CD4-positive, alpha-beta memory T cell (primary cell): ENCODE results near the gene ZNRF3. TPM values are rescaled to one million over a fixed set of nuclear protein-coding genes. Genes with fewer than 3 reads are reported as not detected.

Experiments used
- CTCF ChIA-PET: fragments of 350-600 bp; sonication (Branson Sonifier 250); formaldehyde crosslinking; loops from one replicate; lab custom pipeline; 2021; ENCODE audit warnings: inconsistent platforms; ENCODE audit not compliant: partially characterized antibody; lab: Charles Lee
- POLR2A ChIA-PET: fragments of 350-600 bp; sonication (Branson Sonifier 250); formaldehyde crosslinking; loops from one replicate; lab custom pipeline; 2021; ENCODE audit not compliant: partially characterized antibody; lab: Charles Lee
- DNase-seq, 5 donors: peaks; one replicate each; pipeline versions ENCODE4 v3.0.0 to v3.0.0-alpha.2; 2020 to 2022; ENCODE audit warnings: mixed read lengths in 1 of 5
- H3K27ac ChIP-seq: one replicate; pipeline ENCODE4 v1.7.0; 2013; ENCODE audit warnings: low read depth, low read length
- H3K27me3 ChIP-seq: 2 replicates; pipeline ENCODE4 v1.7.0; 2013; ENCODE audit warnings: mild to moderate bottlenecking, low read length, moderate library complexity; ENCODE audit not compliant: insufficient read depth
- H3K36me3 ChIP-seq: 2 replicates; pipeline ENCODE4 v1.7.0; 2013; ENCODE audit warnings: mild to moderate bottlenecking, low read length, moderate library complexity; ENCODE audit not compliant: insufficient read depth
- H3K4me1 ChIP-seq: 2 replicates; pipeline ENCODE4 v1.7.0; 2013; ENCODE audit warnings: mild to moderate bottlenecking, low read length, moderate library complexity; ENCODE audit not compliant: insufficient read depth
- H3K4me3 ChIP-seq, 2 donors: one replicate each; pipeline ENCODE4 v1.7.0; 2013; ENCODE audit warnings: low read length in 2 of 2, mild to moderate bottlenecking in 1 of 2
- H3K9me3 ChIP-seq, 2 donors: one replicate each; pipeline ENCODE4 v1.7.0; 2013; ENCODE audit warnings: low read length in 2 of 2, control low read depth in 1 of 2; ENCODE audit not compliant: control insufficient read depth in 1 of 2
- H3K27ac Mint-ChIP-seq, 7 donors: one replicate each; pipeline ENCODE4 v1.8.0; 2020 to 2021; ENCODE audit warnings: mixed read lengths in 7 of 7, mild to moderate bottlenecking in 6 of 7, inconsistent platforms in 3 of 7, moderate library complexity in 3 of 7
- H3K27me3 Mint-ChIP-seq, 2 donors: one replicate each; pipeline ENCODE4 v1.8.0; 2020 to 2021; ENCODE audit warnings: mixed read lengths in 2 of 2
- H3K36me3 Mint-ChIP-seq, 2 donors: one replicate each; pipeline ENCODE4 v1.8.0; 2020 to 2021; ENCODE audit warnings: mixed read lengths in 2 of 2, inconsistent platforms in 1 of 2, mild to moderate bottlenecking in 1 of 2
- H3K4me1 Mint-ChIP-seq, 4 donors: one replicate each; pipeline ENCODE4 v1.8.0; 2020 to 2021; ENCODE audit warnings: mixed read lengths in 4 of 4, mild to moderate bottlenecking in 1 of 4
- H3K4me3 Mint-ChIP-seq, 8 donors: one replicate each; pipeline ENCODE4 v1.8.0; 2020 to 2021; ENCODE audit warnings: mixed read lengths in 8 of 8, mild to moderate bottlenecking in 7 of 8, moderate library complexity in 6 of 8, inconsistent platforms in 3 of 8
- H3K9me3 Mint-ChIP-seq, 8 donors: one replicate each; pipeline ENCODE4 v1.8.0; 2020 to 2021; ENCODE audit warnings: mixed read lengths in 8 of 8, mild to moderate bottlenecking in 5 of 8, inconsistent platforms in 3 of 8, moderate library complexity in 1 of 8
- intact Hi-C: fragments of 100-400 bp; cut with micrococcal nuclease; formaldehyde crosslinking; loops from one replicate; pipeline ENCODE4 v1.15.1; 2023
- polyA plus RNA-seq, 2 donors: library from polyadenylated mRNA; unstranded; fragments of 300-500 nt; fragmentation: Illumina TruSeq; gene quantifications; one replicate each; pipeline ENCODE4 v1.2.3, GENCODE V29; 2021
- total RNA-seq, 2 experiments: library from RNA; stranded (reverse); gene quantifications; one replicate each; pipeline ENCODE4 v1.2.3, GENCODE V29; 2021

The ZNRF3 gene
- total and polyA plus RNA-seq, 4 experiments from 2014 or later, result 0.11 to 0.89 (median 0.70) TPM; not detected in 1

DNA sequence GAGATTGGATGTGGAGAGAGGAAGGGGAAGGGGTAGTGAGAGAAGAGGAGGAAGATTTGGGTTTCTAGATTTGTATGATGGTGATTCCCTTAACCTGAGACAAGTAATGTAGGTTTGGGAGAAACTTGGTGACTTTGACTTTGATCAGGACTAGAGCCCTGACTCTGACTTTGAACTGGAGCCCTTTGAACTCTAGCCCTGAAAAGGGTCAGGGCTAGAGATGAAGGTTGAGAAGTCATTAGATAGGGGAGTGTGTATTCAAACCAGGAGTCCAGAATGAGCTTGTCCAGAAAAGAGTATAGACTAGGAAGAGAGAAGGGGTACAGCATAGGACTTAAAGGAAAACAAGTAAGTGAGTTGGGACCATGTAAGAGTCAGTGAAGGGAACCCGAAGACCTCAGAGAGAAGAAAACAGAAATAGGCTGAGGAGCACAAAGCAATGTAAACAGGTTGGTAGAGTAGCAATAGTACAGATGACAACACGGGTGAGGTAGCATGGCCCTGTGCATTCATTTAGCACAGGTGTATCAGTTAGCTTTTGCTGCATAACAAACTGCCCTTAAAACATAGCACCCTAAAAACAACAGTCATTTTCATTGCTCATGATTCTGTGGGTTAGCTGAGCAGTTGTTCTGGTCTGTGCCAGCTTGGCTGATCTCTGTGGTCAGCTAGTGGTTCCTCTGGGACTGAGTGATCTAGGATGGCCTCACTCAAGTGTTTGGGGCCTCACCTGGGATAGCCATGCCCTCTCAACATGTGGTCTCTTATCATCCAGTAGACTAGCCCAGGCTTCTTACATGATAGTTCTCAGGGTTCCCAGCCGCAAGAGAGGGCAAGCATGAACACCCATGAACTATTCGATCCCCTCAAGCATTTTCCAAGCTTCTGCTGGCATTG, 135.2 kb downstream of the ZNRF3 start:
- H3K4me1 ChIP-seq, result no peaks in the 10 kb centered on the region
- Mint-ChIP-seq H3K9me3 (peaks cover 0 to 7% (median 3%) of the 10 kb centered on the region in 8 donors), H3K27ac (peak overlapping the region in 1 of 7 donors; percentile 25), H3K4me1 (peaks cover 4 to 9% (median 6%) of the 10 kb centered on the region in 4 donors), H3K4me3 (no peak overlapping the region), H3K36me3 (no peaks in the 10 kb centered on the region), H3K27me3 (peaks cover 0 to 2% of the 10 kb centered on the region in 2 donors)
- H3K36me3 ChIP-seq, result no peaks in the 10 kb centered on the region
- no peaks in the 10 kb centered on the region for H3K27me3 ChIP-seq
- no peak for DNase-seq
- ChIA-PET CTCF (interaction anchor here (1.7 kb wide), 1 partner anchor 23 kb away, joined by 5 read pairs; no protein-coding TSS in a partner anchor), POLR2A (no interaction called here)
- intact Hi-C loops, result no loop called here
- H3K4me3 ChIP-seq, result no peak overlapping the region
- no peaks in the 10 kb centered on the region for H3K9me3 ChIP-seq
- H3K27ac ChIP-seq, result no peak overlapping the region

DNA sequence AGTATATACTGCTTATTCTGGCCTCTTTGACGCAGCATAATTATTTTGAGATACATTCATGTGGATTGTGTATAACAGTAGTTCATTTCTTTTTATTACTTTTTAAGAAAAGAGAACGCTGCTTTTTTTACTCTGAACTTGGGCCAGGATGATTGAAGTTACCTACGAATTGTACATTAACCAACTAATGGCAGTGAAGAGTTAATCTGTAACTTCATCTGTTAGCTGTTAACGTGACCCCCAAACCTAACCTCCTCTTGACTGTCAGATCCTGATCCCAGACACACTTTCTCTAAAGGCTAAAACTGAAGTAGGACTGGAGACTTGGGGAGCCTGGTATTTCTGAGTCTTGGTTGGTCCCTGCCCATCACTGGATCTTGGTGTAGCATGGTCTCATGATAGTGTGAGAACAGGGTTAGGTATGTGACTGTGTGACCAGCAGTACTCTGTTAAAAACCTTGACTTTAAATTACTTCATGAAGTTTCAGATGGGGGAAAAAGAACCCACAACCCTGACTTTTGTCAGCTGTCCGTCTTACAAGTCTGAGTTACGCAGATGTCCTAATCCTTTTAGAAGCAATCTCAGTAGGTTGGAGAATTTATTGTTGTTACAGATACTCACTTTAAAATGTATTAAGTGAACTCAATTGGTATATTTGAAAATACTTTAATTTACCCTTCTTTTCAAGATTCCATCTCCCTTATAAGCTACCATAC, 138.9 kb downstream of the ZNRF3 start:
- CTCF ChIA-PET, result no interaction called here
- H3K36me3 Mint-ChIP-seq, result no peaks in the 10 kb centered on the region

GRCh38 chr22:29023172-29023796, 139.9 kb downstream of the ZNRF3 start:
- intact Hi-C loops, result no loop called here

More for the DNA sequence above, 138.9 kb downstream of the ZNRF3 start:
- no peak overlapping the region for H3K4me3 ChIP-seq
- Mint-ChIP-seq H3K4me3 (no peak overlapping the region), H3K4me1 (no peaks in the 10 kb centered on the region), H3K27me3 (peaks cover 2 to 8% of the 10 kb centered on the region in 2 donors), H3K9me3 (peaks cover 0 to 7% (median 3%) of the 10 kb centered on the region in 8 donors), H3K27ac (no peak overlapping the region)
- H3K9me3 ChIP-seq, result no peaks in the 10 kb centered on the region
- POLR2A ChIA-PET, result no interaction called here
- H3K36me3 ChIP-seq, result no peaks in the 10 kb centered on the region
- DNase-seq, result no peak
- H3K27ac ChIP-seq, result no peak overlapping the region
- no peaks in the 10 kb centered on the region for H3K4me1 ChIP-seq
- H3K27me3 ChIP-seq, result no peaks in the 10 kb centered on the region
- intact Hi-C loops, result no loop called here

GRCh38 chr22:29026579-29026978, 143.2 kb downstream of the ZNRF3 start:
- ChIA-PET CTCF (no interaction called here), POLR2A (no interaction called here)
- Mint-ChIP-seq H3K9me3 (no peaks in the 10 kb centered on the region), H3K27ac (no peak overlapping the region), H3K4me1 (peaks cover 3 to 14% (median 6%) of the 10 kb centered on the region in 4 donors), H3K27me3 (peaks cover 28 to 30% of the 10 kb centered on the region in 2 donors), H3K36me3 (peaks cover 0 to 5% of the 10 kb centered on the region in 2 donors), H3K4me3 (no peak overlapping the region)
- H3K27me3 ChIP-seq, result peaks cover 17% of the 10 kb centered on the region
- no peak overlapping the region for H3K27ac ChIP-seq
- H3K4me3 ChIP-seq, result no peak overlapping the region
- peaks cover 11% of the 10 kb centered on the region for H3K4me1 ChIP-seq
- H3K9me3 ChIP-seq, result no peaks in the 10 kb centered on the region
- no peak for DNase-seq
- intact Hi-C loops, result no loop called here
- H3K36me3 ChIP-seq, result no peaks in the 10 kb centered on the region

More at GRCh38 chr22:29023172-29023796, 139.9 kb downstream of the ZNRF3 start:
- CTCF ChIA-PET, result no interaction called here
- H3K36me3 Mint-ChIP-seq, result no peaks in the 10 kb centered on the region
- no peak overlapping the region for H3K4me3 Mint-ChIP-seq
- no peaks in the 10 kb centered on the region for H3K4me1 Mint-ChIP-seq
- Histone ChIP-seq H3K36me3 (no peaks in the 10 kb centered on the region), H3K9me3 (no peaks in the 10 kb centered on the region), H3K4me3 (no peak overlapping the region), H3K27me3 (no peaks in the 10 kb centered on the region), H3K4me1 (no peaks in the 10 kb centered on the region), H3K27ac (no peak overlapping the region)
- H3K27ac Mint-ChIP-seq, result peak overlapping the region in 1 of 7 donors; percentile 36
- no peak for DNase-seq
- peaks cover 5 to 13% of the 10 kb centered on the region in 2 donors for H3K27me3 Mint-ChIP-seq
- POLR2A ChIA-PET, result no interaction called here
- peaks cover 0 to 5% (median 3%) of the 10 kb centered on the region in 8 donors for H3K9me3 Mint-ChIP-seq

- peaks cover 28 to 33% of the 10 kb centered on the region in 2 donors for H3K27me3 Mint-ChIP-seq
- no peak overlapping the region for H3K27ac ChIP-seq
- no peak for DNase-seq
- no peaks in the 10 kb centered on the region for H3K36me3 ChIP-seq
- no peak overlapping the region for H3K4me3 Mint-ChIP-seq
- H3K9me3 ChIP-seq, result no peaks in the 10 kb centered on the region
- H3K4me3 ChIP-seq, result no peak overlapping the region
- ChIA-PET POLR2A (interaction anchor here (0.6 kb wide), 2 partner anchors 29 to 230 kb away, joined by 3 to 4 read pairs; no protein-coding TSS in a partner anchor), CTCF (interaction anchor here (2.2 kb wide), 1 partner anchor 12 kb away, joined by 12 read pairs; no protein-coding TSS in a partner anchor)
- peaks cover 0 to 5% of the 10 kb centered on the region in 2 donors for H3K36me3 Mint-ChIP-seq
- H3K27ac Mint-ChIP-seq, result no peak overlapping the region
- H3K4me1 Mint-ChIP-seq, result peaks cover 3 to 14% (median 6%) of the 10 kb centered on the region in 4 donors
- intact Hi-C loops, result no loop called here
- peaks cover 17% of the 10 kb centered on the region for H3K27me3 ChIP-seq
- H3K4me1 ChIP-seq, result peaks cover 11% of the 10 kb centered on the region
- H3K9me3 Mint-ChIP-seq, result no peaks in the 10 kb centered on the region
These were observed 145.1 kb downstream of the ZNRF3 start for GRCh38 chr22:29028468-29028867.

DNA sequence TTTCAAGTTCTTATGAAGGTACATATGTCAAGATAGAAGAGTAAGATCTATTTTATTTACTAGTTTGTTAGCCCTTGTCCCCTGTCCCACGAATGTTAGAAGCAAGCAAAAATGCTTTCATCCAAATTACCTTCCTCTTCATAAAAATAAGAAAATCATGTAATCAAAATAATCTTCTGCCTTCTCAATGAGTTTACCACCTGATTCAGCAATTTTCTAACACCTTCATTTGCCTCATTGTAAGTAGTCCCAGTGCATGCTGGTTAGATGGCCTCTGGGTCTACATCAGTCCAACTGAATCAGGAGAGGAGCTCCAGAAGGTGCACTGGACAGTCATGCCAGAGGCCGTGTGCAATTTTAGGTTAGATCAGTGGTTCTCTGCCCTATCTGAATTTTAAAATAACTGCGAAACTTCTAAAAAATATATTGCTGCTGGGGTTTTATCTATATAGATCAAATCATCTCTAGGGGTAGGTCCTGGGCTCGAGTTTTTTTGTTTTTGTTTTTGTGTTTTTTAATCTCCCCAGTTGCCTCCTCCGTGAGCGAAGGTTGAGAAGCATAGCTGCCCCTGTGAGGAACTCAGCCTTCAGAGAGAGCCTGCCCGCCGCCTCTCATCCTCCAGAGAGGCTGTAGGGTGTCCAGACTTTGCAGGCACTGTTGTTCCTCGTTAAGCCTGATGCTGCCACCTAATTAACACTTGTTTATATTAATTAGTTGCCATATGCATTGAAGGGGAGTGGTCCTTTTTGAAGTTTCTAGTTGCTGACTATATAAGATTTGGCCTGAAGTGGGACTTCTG, 146.0 kb downstream of the ZNRF3 start:
- H3K4me3 ChIP-seq, result no peak overlapping the region
- H3K27ac ChIP-seq, result no peak overlapping the region
- H3K4me1 ChIP-seq, result peaks cover 11% of the 10 kb centered on the region
- CTCF ChIA-PET, result interaction anchor here (2.2 kb wide), 1 partner anchor 11 kb away, joined by 12 read pairs; no protein-coding TSS in a partner anchor
- H3K9me3 Mint-ChIP-seq, result no peaks in the 10 kb centered on the region
- DNase-seq, result no peak
- H3K36me3 ChIP-seq, result no peaks in the 10 kb centered on the region
- no peaks in the 10 kb centered on the region for H3K9me3 ChIP-seq
- H3K27ac Mint-ChIP-seq, result no peak overlapping the region
- intact Hi-C loops, result no loop called here
- peaks cover 3 to 14% (median 6%) of the 10 kb centered on the region in 4 donors for H3K4me1 Mint-ChIP-seq
- H3K27me3 Mint-ChIP-seq, result peaks cover 26 to 33% of the 10 kb centered on the region in 2 donors
- H3K4me3 Mint-ChIP-seq, result peak overlapping the region in 3 of 8 donors; percentile 49 to 65 (median 64)
- POLR2A ChIA-PET, result no interaction called here
- H3K27me3 ChIP-seq, result peaks cover 17% of the 10 kb centered on the region
- peaks cover 0 to 5% of the 10 kb centered on the region in 2 donors for H3K36me3 Mint-ChIP-seq
